Panc1 (cell line): ENCODE measurements around the gene TBATA. TPM values are rescaled to one million over a fixed set of nuclear protein-coding genes. Genes with fewer than 3 reads are reported as not detected.

ENCODE experiments used
- ATAC-seq: fragments of 200-7000 bp; cut with Tn5 transposase; 2 replicates; pipeline ENCODE4 v1.9.1; 2020; ENCODE audit warnings: mild to moderate bottlenecking, moderate library complexity
- BruUV-seq: library from RNA; stranded (reverse); fragments of 400-500 nt; replicated peaks from 2 replicates; lab custom pipeline; 2021; lab: Mats Ljungman, UMichigan
- CTCF ChIA-PET: fragments of 300-600 bp; sonication (Branson Sonifier 250); formaldehyde crosslinking; loops from one replicate; lab custom pipeline; 2022; ENCODE audit warnings: antibody characterized with exemption; lab: Charles Lee
- POLR2A ChIA-PET: fragments of 300-600 bp; sonication (Branson Sonifier 250); formaldehyde crosslinking; loops from one replicate; lab custom pipeline; 2022; ENCODE audit warnings: antibody characterized with exemption; lab: Charles Lee
- DNase-seq: peaks from one replicate; pipeline ENCODE4 v3.0.0-alpha.2; 2010; ENCODE audit warnings: low read depth, low spot score
- H3K27ac ChIP-seq: 2 replicates; pipeline ENCODE4 v1.5.1; 2011; ENCODE audit warnings: mild to moderate bottlenecking, low read length, inconsistent platforms
- H3K27me3 ChIP-seq: fragments of 200-500 bp; sonication (Bioruptor generic); 2 replicates; pipeline ENCODE4 v1.6.0; 2014; ENCODE audit warnings: low read length, inconsistent platforms; ENCODE audit not compliant: control insufficient read depth, insufficient read depth
- H3K36me3 ChIP-seq: fragments of 200-500 bp; sonication (Bioruptor generic); 2 replicates; pipeline ENCODE4 v1.5.1; 2014; ENCODE audit warnings: inconsistent platforms, mild to moderate bottlenecking, low read length, moderate library complexity; ENCODE audit not compliant: control insufficient read depth, insufficient read depth
- H3K4me1 ChIP-seq: 2 replicates; pipeline ENCODE4 v1.5.1; 2011; ENCODE audit warnings: inconsistent platforms, mild to moderate bottlenecking, low read length, moderate library complexity; ENCODE audit not compliant: control insufficient read depth, insufficient read depth
- H3K4me3 ChIP-seq, 2 experiments: 2 replicates each; pipeline ENCODE4 v1.5.1; 2011 to 2012; ENCODE audit warnings: low read depth in 2 of 2, low read length in 2 of 2, mild to moderate bottlenecking in 2 of 2, inconsistent platforms in 1 of 2, moderate library complexity in 1 of 2
- H3K9me3 ChIP-seq: fragments of 200-500 bp; sonication (Bioruptor generic); 2 replicates; pipeline ENCODE4 v1.5.1; 2014; ENCODE audit warnings: low read depth, mild to moderate bottlenecking, inconsistent platforms, low read length, moderate library complexity; ENCODE audit not compliant: control insufficient read depth, insufficient read depth
- POLR2AphosphoS5 ChIP-seq: IDR thresholded peaks from 2 replicates; pipeline ENCODE4 v1.6.1; 2012; ENCODE audit warnings: mild to moderate bottlenecking, low read depth, low read length, moderate library complexity
- SIN3A ChIP-seq: IDR thresholded peaks from 2 replicates; pipeline ENCODE4 v1.6.1; 2012; ENCODE audit warnings: low read depth, mild to moderate bottlenecking, low read length, moderate library complexity, borderline replicate concordance; ENCODE audit not compliant: insufficient read depth
- TCF7L2 ChIP-seq: IDR thresholded peaks from 2 replicates; pipeline ENCODE4 v1.6.1; 2011; ENCODE audit warnings: mild to moderate bottlenecking, low read depth, low read length, inconsistent platforms
- in situ Hi-C: cut with HindIII; loops from 2 replicates; pipeline ENCODE4 v1.10.0; 2016; ENCODE audit warnings: low sequenced_read_pairs, low pct_unique_long_range_greater_than_20kb
- intact Hi-C: fragments of 100-400 bp; cut with micrococcal nuclease; formaldehyde crosslinking; loops from one replicate; pipeline ENCODE4 v1.10.0; 2022; ENCODE audit not compliant: unreplicated experiment
- total RNA-seq: library from RNA; stranded (reverse); gene quantifications from one replicate; pipeline ENCODE4 v1.2.1, GENCODE V29; 2021; ENCODE audit not compliant: unreplicated experiment
- TF ChIP-seq, protein P1 (sequence below): fragments of 450-650 bp; IDR thresholded peaks from 2 replicates; pipeline ENCODE4 v1.5.1; 2017; ENCODE audit warnings: mild to moderate bottlenecking
- TF ChIP-seq, protein P2 (sequence below), 2 experiments: IDR thresholded peaks; 2 replicates each; pipeline ENCODE4 v1.6.1; 2011 to 2012; ENCODE audit warnings: low read depth in 2 of 2, control low read depth in 1 of 2, low read length in 1 of 2, mild to moderate bottlenecking in 1 of 2, moderate library complexity in 1 of 2; ENCODE audit not compliant: insufficient read depth in 1 of 2

TBATA gene
- total RNA-seq, 1 experiment from 2014 or later: not detected

DNA sequence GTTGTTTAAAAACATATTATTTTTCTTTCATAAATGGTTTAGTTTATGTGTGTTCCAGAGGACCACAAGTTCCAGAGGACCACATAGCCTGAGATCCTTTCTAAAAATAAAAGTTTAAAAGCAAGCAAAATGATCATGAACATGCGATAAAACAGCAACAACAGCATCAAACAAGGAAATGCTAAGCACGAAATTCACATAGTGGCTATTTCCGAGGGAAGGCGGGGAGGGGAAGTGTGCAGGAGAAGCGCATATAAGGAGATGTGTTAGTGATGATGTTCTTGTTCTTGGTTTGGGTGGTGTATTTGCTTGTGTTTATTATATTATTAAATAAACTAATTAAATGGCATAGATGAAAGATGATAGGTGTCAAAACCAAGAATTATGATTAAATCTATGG, 1.2 kb downstream of the TBATA start:
- POLR2A ChIA-PET: no interaction called here
- no peak overlapping the region for H3K27ac ChIP-seq
- CTCF ChIA-PET: no interaction called here
- H3K36me3 ChIP-seq: no peaks in the 10 kb centered on the region
- in situ Hi-C loops (no loop called here), intact Hi-C loops (no loop called here)
- H3K4me1 ChIP-seq: no peaks in the 10 kb centered on the region
- DNase-seq (no peak), ATAC-seq (no peak)
- no TSS peak for BruUV-seq
- TF ChIP-seq TCF7L2 (no peak), SIN3A (no peak), POLR2AphosphoS5 (no peak)
- TF ChIP-seq, protein P1, sequence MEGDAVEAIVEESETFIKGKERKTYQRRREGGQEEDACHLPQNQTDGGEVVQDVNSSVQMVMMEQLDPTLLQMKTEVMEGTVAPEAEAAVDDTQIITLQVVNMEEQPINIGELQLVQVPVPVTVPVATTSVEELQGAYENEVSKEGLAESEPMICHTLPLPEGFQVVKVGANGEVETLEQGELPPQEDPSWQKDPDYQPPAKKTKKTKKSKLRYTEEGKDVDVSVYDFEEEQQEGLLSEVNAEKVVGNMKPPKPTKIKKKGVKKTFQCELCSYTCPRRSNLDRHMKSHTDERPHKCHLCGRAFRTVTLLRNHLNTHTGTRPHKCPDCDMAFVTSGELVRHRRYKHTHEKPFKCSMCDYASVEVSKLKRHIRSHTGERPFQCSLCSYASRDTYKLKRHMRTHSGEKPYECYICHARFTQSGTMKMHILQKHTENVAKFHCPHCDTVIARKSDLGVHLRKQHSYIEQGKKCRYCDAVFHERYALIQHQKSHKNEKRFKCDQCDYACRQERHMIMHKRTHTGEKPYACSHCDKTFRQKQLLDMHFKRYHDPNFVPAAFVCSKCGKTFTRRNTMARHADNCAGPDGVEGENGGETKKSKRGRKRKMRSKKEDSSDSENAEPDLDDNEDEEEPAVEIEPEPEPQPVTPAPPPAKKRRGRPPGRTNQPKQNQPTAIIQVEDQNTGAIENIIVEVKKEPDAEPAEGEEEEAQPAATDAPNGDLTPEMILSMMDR: no peak
- TF ChIP-seq, protein P2, sequence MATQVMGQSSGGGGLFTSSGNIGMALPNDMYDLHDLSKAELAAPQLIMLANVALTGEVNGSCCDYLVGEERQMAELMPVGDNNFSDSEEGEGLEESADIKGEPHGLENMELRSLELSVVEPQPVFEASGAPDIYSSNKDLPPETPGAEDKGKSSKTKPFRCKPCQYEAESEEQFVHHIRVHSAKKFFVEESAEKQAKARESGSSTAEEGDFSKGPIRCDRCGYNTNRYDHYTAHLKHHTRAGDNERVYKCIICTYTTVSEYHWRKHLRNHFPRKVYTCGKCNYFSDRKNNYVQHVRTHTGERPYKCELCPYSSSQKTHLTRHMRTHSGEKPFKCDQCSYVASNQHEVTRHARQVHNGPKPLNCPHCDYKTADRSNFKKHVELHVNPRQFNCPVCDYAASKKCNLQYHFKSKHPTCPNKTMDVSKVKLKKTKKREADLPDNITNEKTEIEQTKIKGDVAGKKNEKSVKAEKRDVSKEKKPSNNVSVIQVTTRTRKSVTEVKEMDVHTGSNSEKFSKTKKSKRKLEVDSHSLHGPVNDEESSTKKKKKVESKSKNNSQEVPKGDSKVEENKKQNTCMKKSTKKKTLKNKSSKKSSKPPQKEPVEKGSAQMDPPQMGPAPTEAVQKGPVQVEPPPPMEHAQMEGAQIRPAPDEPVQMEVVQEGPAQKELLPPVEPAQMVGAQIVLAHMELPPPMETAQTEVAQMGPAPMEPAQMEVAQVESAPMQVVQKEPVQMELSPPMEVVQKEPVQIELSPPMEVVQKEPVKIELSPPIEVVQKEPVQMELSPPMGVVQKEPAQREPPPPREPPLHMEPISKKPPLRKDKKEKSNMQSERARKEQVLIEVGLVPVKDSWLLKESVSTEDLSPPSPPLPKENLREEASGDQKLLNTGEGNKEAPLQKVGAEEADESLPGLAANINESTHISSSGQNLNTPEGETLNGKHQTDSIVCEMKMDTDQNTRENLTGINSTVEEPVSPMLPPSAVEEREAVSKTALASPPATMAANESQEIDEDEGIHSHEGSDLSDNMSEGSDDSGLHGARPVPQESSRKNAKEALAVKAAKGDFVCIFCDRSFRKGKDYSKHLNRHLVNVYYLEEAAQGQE (IDR thresholded peaks at IDR 0.05; ENCODE audit: insufficient read depth in 1 of 2, low read depth in 2 of 2, low read length in 1 of 2): no peak
- peaks cover 22% of the 10 kb centered on the region for H3K27me3 ChIP-seq
- H3K4me3 ChIP-seq: no peak overlapping the region
- H3K9me3 ChIP-seq: no peaks in the 10 kb centered on the region

DNA sequence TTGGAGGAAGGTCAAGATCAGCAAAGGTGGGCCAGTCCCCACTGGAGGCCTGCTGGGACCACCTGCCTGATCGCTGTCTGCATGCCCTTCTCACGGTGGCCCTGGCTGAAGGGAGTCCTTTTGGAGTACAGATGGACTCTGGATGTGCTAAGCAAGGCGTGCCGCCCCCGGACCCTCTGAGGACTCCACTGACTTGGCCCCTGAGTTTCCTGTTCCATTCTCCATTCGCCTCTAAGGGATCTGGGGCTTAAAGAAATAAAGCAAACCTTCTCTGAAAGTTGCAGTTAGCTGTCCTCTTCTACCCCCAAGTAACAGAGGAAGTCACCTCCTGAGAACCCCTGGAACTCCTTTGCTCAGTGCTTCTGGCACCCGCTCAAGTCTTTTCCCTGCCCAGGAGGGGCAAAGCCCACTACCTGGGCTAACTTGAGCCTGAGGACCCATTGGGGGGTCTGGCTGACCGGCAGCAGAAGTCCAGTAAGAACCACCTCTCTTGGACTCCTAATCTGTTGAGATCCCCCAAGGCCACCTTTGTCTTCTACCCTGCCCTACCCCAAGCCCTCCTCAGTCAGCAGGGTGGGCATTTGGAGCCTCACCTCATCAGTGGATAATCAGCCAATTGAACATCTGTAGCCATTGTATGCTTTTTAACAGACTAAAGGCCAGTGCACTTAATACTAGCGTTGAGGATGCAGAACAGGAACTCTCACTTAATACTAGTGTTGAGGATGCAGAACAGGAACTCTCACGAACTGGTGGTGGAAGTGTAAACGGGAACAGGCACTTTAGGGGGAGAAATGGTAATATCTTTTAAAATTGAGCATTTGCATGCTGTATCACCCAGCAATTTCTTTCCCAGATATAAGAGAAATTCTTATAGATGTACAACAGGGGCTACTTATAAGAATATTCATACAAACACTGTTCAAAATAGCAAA, 2.2 kb downstream of the TBATA start:
- no peak for ATAC-seq
- Histone ChIP-seq H3K27me3 (peaks cover 16% of the 10 kb centered on the region; the same call in 1 of the 2 replicates), H3K4me3 (no peak overlapping the region), H3K9me3 (no peaks in the 10 kb centered on the region), H3K27ac (no peak overlapping the region), H3K36me3 (no peaks in the 10 kb centered on the region), H3K4me1 (no peaks in the 10 kb centered on the region)
- no TSS peak for BruUV-seq
- TF ChIP-seq POLR2AphosphoS5 (no peak), SIN3A (no peak), TCF7L2 (no peak)
- TF ChIP-seq, protein P2 (IDR thresholded peaks at IDR 0.05; ENCODE audit: insufficient read depth in 1 of 2, low read depth in 2 of 2, low read length in 1 of 2): no peak
- TF ChIP-seq, protein P1: no peak
- POLR2A ChIA-PET: no interaction called here
- no peak for DNase-seq
- intact Hi-C loops (no loop called here), in situ Hi-C loops (no loop called here)
- CTCF ChIA-PET: no interaction called here
